ENCODE results near the gene C19orf67. TPM values are rescaled to one million over a fixed set of nuclear protein-coding genes. Genes with fewer than 3 reads are reported as not detected.

C19orf67 gene
- total RNA-seq, 1 experiment from 2014 or later = not detected

DNA sequence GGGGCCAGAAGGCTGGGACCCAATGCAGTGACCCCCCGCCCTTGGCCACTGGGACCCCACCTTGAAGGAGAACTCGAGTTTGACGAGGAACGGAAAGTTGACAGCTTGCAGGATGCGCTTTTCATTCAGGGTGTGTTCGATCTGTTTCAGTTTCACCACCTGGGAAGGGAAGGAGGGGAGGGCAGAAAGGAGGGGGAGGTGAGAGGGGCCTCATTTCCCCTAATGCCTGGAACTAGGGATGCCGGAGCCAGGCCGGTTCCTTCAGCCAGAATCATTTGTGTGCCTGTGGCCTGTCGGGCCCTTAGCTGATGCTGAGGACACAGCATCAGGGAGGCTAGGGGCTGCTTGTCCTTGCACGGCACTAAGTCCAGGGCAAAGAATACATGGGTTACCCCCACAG, 17.2 kb upstream of the C19orf67 start:
- H3K27me3 Mint-ChIP-seq (ENCODE audit: unreplicated experiment) = no peaks in the 10 kb centered on the region
- H3K27ac Mint-ChIP-seq (ENCODE audit: unreplicated experiment) = no peak overlapping the region
- no peak overlapping the region for H3K4me3 Mint-ChIP-seq (ENCODE audit: low read depth, unreplicated experiment)
- CTCF ChIA-PET = no interaction called here
- DNase-seq = no peak
- H3K36me3 Mint-ChIP-seq (ENCODE audit: insufficient read depth, unreplicated experiment) = peaks cover 5% of the 10 kb centered on the region
- intact Hi-C loops (cut with micrococcal nuclease; ENCODE audit: unreplicated experiment) = no loop called here
- no TSS peak for BruUV-seq (replicated peaks)
- TF ChIP-seq, protein P1, sequence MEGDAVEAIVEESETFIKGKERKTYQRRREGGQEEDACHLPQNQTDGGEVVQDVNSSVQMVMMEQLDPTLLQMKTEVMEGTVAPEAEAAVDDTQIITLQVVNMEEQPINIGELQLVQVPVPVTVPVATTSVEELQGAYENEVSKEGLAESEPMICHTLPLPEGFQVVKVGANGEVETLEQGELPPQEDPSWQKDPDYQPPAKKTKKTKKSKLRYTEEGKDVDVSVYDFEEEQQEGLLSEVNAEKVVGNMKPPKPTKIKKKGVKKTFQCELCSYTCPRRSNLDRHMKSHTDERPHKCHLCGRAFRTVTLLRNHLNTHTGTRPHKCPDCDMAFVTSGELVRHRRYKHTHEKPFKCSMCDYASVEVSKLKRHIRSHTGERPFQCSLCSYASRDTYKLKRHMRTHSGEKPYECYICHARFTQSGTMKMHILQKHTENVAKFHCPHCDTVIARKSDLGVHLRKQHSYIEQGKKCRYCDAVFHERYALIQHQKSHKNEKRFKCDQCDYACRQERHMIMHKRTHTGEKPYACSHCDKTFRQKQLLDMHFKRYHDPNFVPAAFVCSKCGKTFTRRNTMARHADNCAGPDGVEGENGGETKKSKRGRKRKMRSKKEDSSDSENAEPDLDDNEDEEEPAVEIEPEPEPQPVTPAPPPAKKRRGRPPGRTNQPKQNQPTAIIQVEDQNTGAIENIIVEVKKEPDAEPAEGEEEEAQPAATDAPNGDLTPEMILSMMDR (IDR thresholded peaks at IDR 0.05; ENCODE audit: unreplicated experiment) = no peak
- no peaks in the 10 kb centered on the region for H3K9me3 Mint-ChIP-seq (ENCODE audit: low read depth, unreplicated experiment)
- no peaks in the 10 kb centered on the region for H3K4me1 Mint-ChIP-seq (ENCODE audit: low read depth, unreplicated experiment)

DNA sequence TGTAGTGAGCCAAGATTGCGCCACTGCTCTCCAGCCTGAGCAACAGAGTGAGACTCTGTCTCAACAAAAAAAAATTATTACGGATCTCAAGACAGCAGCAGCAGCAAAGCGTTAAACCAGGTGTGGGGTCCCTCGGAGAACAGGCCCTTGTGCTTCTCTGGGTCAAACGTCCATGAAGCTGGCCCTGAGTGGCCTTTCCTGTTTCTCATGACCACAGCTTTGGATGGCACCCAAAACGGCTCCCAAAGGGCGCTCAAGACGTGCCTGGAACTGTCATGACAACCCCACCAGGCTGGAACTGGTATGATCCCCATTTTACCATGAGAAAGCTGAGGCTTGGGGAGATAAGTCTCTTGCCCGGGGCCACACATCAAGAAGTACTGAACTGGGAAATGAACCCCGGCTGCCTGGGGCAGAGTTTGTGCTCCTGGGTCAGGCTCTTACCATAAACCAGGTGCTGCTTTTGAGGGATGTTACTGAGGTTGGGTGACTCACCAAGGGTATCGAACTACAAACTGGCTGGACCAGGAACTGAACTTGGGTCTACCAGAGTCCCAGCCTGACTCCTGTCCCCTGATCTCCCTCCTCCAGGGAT, 16.6 kb upstream of the C19orf67 start:
- Mint-ChIP-seq H3K36me3 (ENCODE audit: insufficient read depth, unreplicated experiment) (peaks cover 5% of the 10 kb centered on the region), H3K4me1 (ENCODE audit: low read depth, unreplicated experiment) (no peaks in the 10 kb centered on the region), H3K27ac (ENCODE audit: unreplicated experiment) (no peak overlapping the region), H3K4me3 (ENCODE audit: low read depth, unreplicated experiment) (no peak overlapping the region), H3K27me3 (ENCODE audit: unreplicated experiment) (no peaks in the 10 kb centered on the region), H3K9me3 (ENCODE audit: low read depth, unreplicated experiment) (no peaks in the 10 kb centered on the region)
- DNase-seq = no peak
- no TSS peak for BruUV-seq (replicated peaks)
- intact Hi-C loops (cut with micrococcal nuclease; ENCODE audit: unreplicated experiment) = no loop called here
- TF ChIP-seq, protein P1 (IDR thresholded peaks at IDR 0.05; ENCODE audit: unreplicated experiment) = no peak
- CTCF ChIA-PET = no interaction called here

DNA sequence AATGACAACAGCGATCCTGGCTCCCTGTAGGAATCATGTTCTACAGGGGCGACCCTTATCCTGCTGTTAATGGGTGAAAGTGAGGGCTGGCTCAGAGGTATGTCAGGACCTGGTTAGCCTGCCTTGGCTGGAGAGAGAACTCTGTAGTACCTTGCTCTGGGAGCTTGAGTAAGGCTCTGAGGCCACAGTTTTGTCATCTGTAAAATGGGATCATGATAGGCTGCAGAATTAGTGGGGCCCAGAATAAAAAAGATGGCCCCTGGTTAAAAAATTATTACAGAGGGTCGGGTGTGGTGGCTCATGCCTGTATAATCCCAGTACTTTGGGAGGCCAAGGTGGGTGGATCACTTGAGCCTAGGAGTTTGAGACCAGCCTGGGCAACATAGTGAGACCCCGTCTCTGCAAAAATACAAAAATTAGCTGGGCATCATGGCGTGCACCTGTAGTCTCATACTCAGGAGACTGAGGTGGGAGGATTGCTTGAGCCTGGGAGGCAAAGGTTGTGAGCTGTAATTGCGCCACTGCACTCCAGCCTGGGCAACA, 15.5 kb upstream of the C19orf67 start:
- CTCF ChIA-PET = no interaction called here
- BruUV-seq (replicated peaks) = no TSS peak
- TF ChIP-seq, protein P1 (IDR thresholded peaks at IDR 0.05; ENCODE audit: unreplicated experiment) = no peak
- no peak for DNase-seq
- Mint-ChIP-seq H3K27me3 (ENCODE audit: unreplicated experiment) (no peaks in the 10 kb centered on the region), H3K36me3 (ENCODE audit: insufficient read depth, unreplicated experiment) (peaks cover 10% of the 10 kb centered on the region), H3K9me3 (ENCODE audit: low read depth, unreplicated experiment) (no peaks in the 10 kb centered on the region), H3K27ac (ENCODE audit: unreplicated experiment) (no peak overlapping the region), H3K4me3 (ENCODE audit: low read depth, unreplicated experiment) (no peak overlapping the region), H3K4me1 (ENCODE audit: low read depth, unreplicated experiment) (no peaks in the 10 kb centered on the region)
- intact Hi-C loops (cut with micrococcal nuclease; ENCODE audit: unreplicated experiment) = no loop called here

DNA sequence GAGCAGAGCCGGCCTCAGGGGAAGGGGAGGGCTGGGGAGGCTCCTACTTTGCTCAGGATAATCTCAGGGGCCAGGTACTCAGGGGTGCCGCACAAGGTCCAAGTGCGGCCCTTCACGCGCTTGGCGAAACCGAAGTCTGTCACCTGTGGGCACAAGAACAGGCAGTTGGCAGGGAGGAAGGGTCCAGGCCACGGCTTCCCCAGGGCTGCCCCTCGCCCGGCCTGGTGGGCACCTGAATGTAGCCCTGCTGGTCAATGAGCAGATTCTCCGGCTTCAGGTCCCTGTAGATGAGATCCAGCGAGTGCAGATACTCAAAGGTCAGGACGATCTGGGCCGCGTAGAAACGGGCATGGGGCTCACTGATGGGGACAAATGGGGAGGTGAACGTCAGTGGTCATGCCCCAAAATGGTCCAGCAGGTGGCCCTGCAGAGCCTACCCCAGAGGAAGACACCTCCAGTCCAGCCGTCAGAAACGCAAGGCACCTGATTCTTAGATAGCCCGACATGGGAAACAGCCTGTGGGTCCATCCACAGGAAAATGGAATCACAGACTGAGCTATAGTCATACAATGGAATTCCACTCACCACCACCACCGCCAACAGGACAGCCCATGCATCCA, 12.1 kb upstream of the C19orf67 start:
- Mint-ChIP-seq H3K27me3 (ENCODE audit: unreplicated experiment) (no peaks in the 10 kb centered on the region), H3K36me3 (ENCODE audit: insufficient read depth, unreplicated experiment) (peaks cover 10% of the 10 kb centered on the region), H3K9me3 (ENCODE audit: low read depth, unreplicated experiment) (no peaks in the 10 kb centered on the region), H3K27ac (ENCODE audit: unreplicated experiment) (no peak overlapping the region), H3K4me1 (ENCODE audit: low read depth, unreplicated experiment) (no peaks in the 10 kb centered on the region), H3K4me3 (ENCODE audit: low read depth, unreplicated experiment) (no peak overlapping the region)
- intact Hi-C loops (cut with micrococcal nuclease; ENCODE audit: unreplicated experiment) = no loop called here
- no TSS peak for BruUV-seq (replicated peaks)
- CTCF ChIA-PET = no interaction called here
- DNase-seq = no peak
- TF ChIP-seq, protein P1 (IDR thresholded peaks at IDR 0.05; ENCODE audit: unreplicated experiment) = no peak

Data from Calu3 (cell line).